ENCODE results near the gene PRKAG3. TPM values are rescaled to one million over a fixed set of nuclear protein-coding genes. Genes with fewer than 3 reads are reported as not detected.

The PRKAG3 gene
- total and polyA plus RNA-seq, 2 experiments from 2014 or later: not detected

DNA sequence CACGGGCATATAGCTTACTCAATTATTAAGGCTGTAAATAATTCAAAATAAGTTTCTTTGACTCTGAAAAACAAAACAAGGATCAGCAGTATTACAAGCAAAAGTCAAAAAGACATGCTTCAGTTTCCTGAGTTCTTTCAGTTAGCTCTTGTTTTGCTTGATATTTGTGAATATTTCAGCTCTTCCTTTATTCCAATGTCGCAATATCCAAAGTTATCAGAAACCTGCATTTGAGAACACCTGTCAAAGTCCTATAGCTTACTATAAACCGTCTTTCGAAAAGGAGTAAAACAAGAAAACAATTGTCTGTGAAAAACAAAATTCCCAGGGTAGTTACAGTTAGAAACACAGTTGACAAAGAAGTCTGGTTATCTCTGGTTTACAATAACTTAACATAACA, 34.9 kb downstream of the PRKAG3 start:
- H3K4me1 ChIP-seq (ENCODE audit: insufficient read depth): peaks cover 17% of the 10 kb centered on the region
- no peaks in the 10 kb centered on the region for H3K36me3 Mint-ChIP-seq (ENCODE audit: low read depth)
- no peaks in the 10 kb centered on the region for H3K27me3 ChIP-seq (ENCODE audit: insufficient read depth)
- peaks cover 5% of the 10 kb centered on the region for H3K27me3 Mint-ChIP-seq (ENCODE audit: insufficient read depth, low read depth, poor library complexity)
- H3F3A ChIP-seq (replicated peaks; ENCODE audit: low read depth): no peaks in the 10 kb centered on the region
- H3K9me2 ChIP-seq (ENCODE audit: insufficient read depth): no peaks in the 10 kb centered on the region
- DNase-seq (ENCODE audit: low spot score) (no peak), ATAC-seq (no peak)
- H3K79me2 ChIP-seq (replicated peaks; ENCODE audit: insufficient read depth): no peaks in the 10 kb centered on the region
- no peak overlapping the region for H3K4me3 ChIP-seq
- no peak overlapping the region for H3K4me2 ChIP-seq
- no peak overlapping the region for H2AFZ ChIP-seq
- no peaks in the 10 kb centered on the region for H3K36me3 ChIP-seq (ENCODE audit: insufficient read depth)
- no peak overlapping the region for H3K4me3 Mint-ChIP-seq
- no peaks in the 10 kb centered on the region for H3K9me3 Mint-ChIP-seq
- peaks cover 21% of the 10 kb centered on the region for H3K4me1 Mint-ChIP-seq
- no peak for TF ChIP-seq EZH2phosphoT487 (IDR thresholded peaks at IDR 0.05; ENCODE audit: unreplicated experiment)
- no peak for TF ChIP-seq ZNF462 (CRISPR knock-in tag; IDR thresholded peaks at IDR 0.05)
- H3K27ac Mint-ChIP-seq: no peak overlapping the region
- no peaks in the 10 kb centered on the region; the same call in 1 of the 2 replicates for H4K20me1 ChIP-seq (replicated peaks; ENCODE audit: insufficient read depth)
- no peak overlapping the region for H3K27ac ChIP-seq (ENCODE audit: low read depth)

- Mint-ChIP-seq H3K4me3 (no peak overlapping the region), H3K4me1 (peaks cover 5% of the 10 kb centered on the region; the same call in 2 of the 3 replicates), H3K9me3 (no peaks in the 10 kb centered on the region), H3K36me3 (ENCODE audit: low read depth) (no peaks in the 10 kb centered on the region), H3K27ac (no peak overlapping the region), H3K27me3 (ENCODE audit: insufficient read depth, low read depth, poor library complexity) (no peaks in the 10 kb centered on the region)
- H2AFZ ChIP-seq: no peak overlapping the region
- H3F3A ChIP-seq (replicated peaks; ENCODE audit: low read depth): no peaks in the 10 kb centered on the region
- no peaks in the 10 kb centered on the region for H3K79me2 ChIP-seq (replicated peaks; ENCODE audit: insufficient read depth)
- H3K27me3 ChIP-seq (ENCODE audit: insufficient read depth): no peaks in the 10 kb centered on the region
- no peak for DNase-seq (ENCODE audit: low spot score)
- peaks cover 5% of the 10 kb centered on the region; the same call in 1 of the 2 replicates for H3K4me1 ChIP-seq (ENCODE audit: insufficient read depth)
- H3K27ac ChIP-seq (ENCODE audit: low read depth): no peak overlapping the region
- H3K4me3 ChIP-seq: no peak overlapping the region
- no peak overlapping the region for H3K4me2 ChIP-seq
- H4K20me1 ChIP-seq (replicated peaks; ENCODE audit: insufficient read depth): no peaks in the 10 kb centered on the region; the same call in 1 of the 2 replicates
- H3K9me2 ChIP-seq (ENCODE audit: insufficient read depth): no peaks in the 10 kb centered on the region
- no peak for ATAC-seq
- H3K36me3 ChIP-seq (ENCODE audit: insufficient read depth): no peaks in the 10 kb centered on the region
- TF ChIP-seq EZH2phosphoT487 (IDR thresholded peaks at IDR 0.05; ENCODE audit: unreplicated experiment) (no peak), CREB1 (CRISPR knock-in tag; IDR thresholded peaks at IDR 0.05; ENCODE audit: low read depth) (no peak), ZNF462 (CRISPR knock-in tag; IDR thresholded peaks at IDR 0.05) (no peak), STAT1 (IDR thresholded peaks at IDR 0.05; ENCODE audit: unreplicated experiment) (no peak), JUNB (IDR thresholded peaks at IDR 0.05; ENCODE audit: unreplicated experiment) (no peak)
Observed at GRCh38 chr2:218792433-218792832, 39.2 kb downstream of the PRKAG3 start.
